Urinary bladder (tissue), 4 donors: ENCODE results near the gene TP53AIP1. TPM values are rescaled to one million over a fixed set of nuclear protein-coding genes. Genes with fewer than 3 reads are reported as not detected.
A peak's percentile ranks its signal among the peaks of the same experiment; 100 is the strongest.

Experiments used
- DNase-seq: peaks from one replicate; pipeline ENCODE4 v3.0.0-alpha.2; 2015; ENCODE audit errors: extremely low spot score
- H3K27ac ChIP-seq: one replicate; pipeline ENCODE4 v1.5.1; 2013; ENCODE audit warnings: low read depth, mild to moderate bottlenecking, moderate library complexity
- H3K36me3 ChIP-seq: one replicate; pipeline ENCODE4 v1.6.1; 2013; ENCODE audit warnings: mild to moderate bottlenecking, moderate library complexity; ENCODE audit not compliant: insufficient read depth
- H3K4me1 ChIP-seq: one replicate; pipeline ENCODE4 v1.6.1; 2013; ENCODE audit warnings: mild to moderate bottlenecking, moderate library complexity; ENCODE audit not compliant: insufficient read depth
- H3K4me3 ChIP-seq: one replicate; pipeline ENCODE4 v1.5.1; 2013; ENCODE audit warnings: low read depth, low read length
- WGBS: extraction: QIAGEN DNeasy Blood & Tissue Kit; methylation state at CpG from one replicate; pipeline ENCODE4 v1.1.7; 2013; 5-methylcytosine and 5-hydroxymethylcytosine counted together
- polyA plus RNA-seq: library from polyadenylated mRNA; stranded (reverse); fragments of 200-250 nt; gene quantifications from one replicate; pipeline ENCODE4 v1.2.3, GENCODE V29; 2013
- total RNA-seq: library from RNA; depleted of rRNA; stranded (reverse); fragments of >200 nt; gene quantifications from one replicate; pipeline ENCODE4 v1.2.3, GENCODE V29; 2014
- donor health status: healthy with polysubstance abuse.
- donor health status: healthy.

The TP53AIP1 gene
- total and polyA plus RNA-seq, 2 donors = 0.11 TPM; not detected in 1

DNA sequence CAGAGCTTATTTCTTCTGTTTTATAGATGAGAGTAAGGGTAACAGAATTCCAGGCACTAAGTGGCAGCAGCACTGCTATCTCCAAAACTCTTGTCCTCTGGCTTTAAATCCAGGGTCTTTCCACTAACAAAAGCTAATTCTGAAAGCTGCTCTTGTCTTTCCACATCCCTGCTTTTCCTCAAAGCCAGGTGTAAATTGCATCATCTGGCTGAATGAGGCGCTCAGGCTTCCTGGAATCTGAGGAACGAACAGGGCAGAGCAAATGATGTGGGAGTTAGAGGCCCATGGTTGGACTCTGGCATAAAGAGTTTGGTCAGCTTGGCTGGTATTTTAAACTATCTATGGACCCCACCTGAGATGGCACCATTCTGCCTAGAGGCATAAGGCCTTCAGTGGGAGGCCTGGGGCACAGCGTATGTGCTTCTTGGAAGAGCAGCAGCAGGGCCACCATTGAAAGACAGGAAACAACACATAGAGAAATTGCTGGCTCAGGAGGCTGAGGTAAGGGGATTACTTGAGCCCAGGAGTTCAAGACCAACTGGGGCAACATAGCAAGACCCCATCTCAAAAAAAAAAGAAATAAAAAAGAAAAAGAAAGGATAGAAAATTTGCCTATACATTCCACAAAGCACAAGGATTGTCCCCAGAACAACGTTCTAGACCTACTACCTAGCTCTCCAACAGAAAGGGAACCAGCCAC is 49.7 kb downstream of the TP53AIP1 start:
- 94% methylated on average over 4 of the region's 4 CpGs for WGBS
- Histone ChIP-seq H3K4me3 (no peak overlapping the region), H3K4me1 (no peaks in the 10 kb centered on the region), H3K36me3 (no peaks in the 10 kb centered on the region), H3K27ac (no peak overlapping the region)
- no peak for DNase-seq

- 70% methylated on average over 6 of the region's 6 CpGs for WGBS
- Histone ChIP-seq H3K4me3 (no peak overlapping the region), H3K4me1 (no peaks in the 10 kb centered on the region), H3K27ac (no peak overlapping the region), H3K36me3 (no peaks in the 10 kb centered on the region)
- DNase-seq = no peak
Measured at GRCh38 chr11:128891913-128892398, 50.7 kb downstream of the TP53AIP1 start.

- H3K27ac ChIP-seq = no peak within 1 kb of the TSS
- DNase-seq = no peak
- no peaks in the 10 kb centered on the region for H3K36me3 ChIP-seq
- peak within 1 kb of the TSS; percentile 40 for H3K4me3 ChIP-seq
- H3K4me1 ChIP-seq = no peaks in the 10 kb centered on the region
- under 1% methylated on average over 85 of the region's 85 CpGs for WGBS
Measured at GRCh38 chr11:128890543-128891368, 51.9 kb downstream of the TP53AIP1 start, which contains the start of gene KCNJ5. TSS of gene KCNJ5 (plus strand) at chr11:128891356. CDS start at chr11:128911274, 19,918 bp downstream.

- no peak for DNase-seq
- no peak overlapping the region for H3K27ac ChIP-seq
- H3K36me3 ChIP-seq = no peaks in the 10 kb centered on the region
- peak overlapping the region; percentile 40 for H3K4me3 ChIP-seq
- H3K4me1 ChIP-seq = no peaks in the 10 kb centered on the region
- 33% methylated on average over 9 of the region's 9 CpGs for WGBS
Measured at GRCh38 chr11:128890216-128890542, 52.5 kb downstream of the TP53AIP1 start.

GRCh38 chr11:128889657-128890213 is 52.9 kb downstream of the TP53AIP1 start:
- Histone ChIP-seq H3K4me3 (no peak overlapping the region), H3K4me1 (no peaks in the 10 kb centered on the region), H3K27ac (no peak overlapping the region), H3K36me3 (no peaks in the 10 kb centered on the region)
- DNase-seq = no peak
- WGBS = 83% methylated on average over 8 of the region's 8 CpGs

GRCh38 chr11:128888034-128888985 is 54.4 kb downstream of the TP53AIP1 start:
- Histone ChIP-seq H3K27ac (no peak overlapping the region), H3K36me3 (no peaks in the 10 kb centered on the region), H3K4me1 (no peaks in the 10 kb centered on the region), H3K4me3 (no peak overlapping the region)
- WGBS = 78% methylated on average over 15 of the region's 15 CpGs
- no peak for DNase-seq

GRCh38 chr11:128886406-128887124 is 56.1 kb downstream of the TP53AIP1 start:
- no peaks in the 10 kb centered on the region for H3K36me3 ChIP-seq
- WGBS = 52% methylated on average over 5 of the region's 5 CpGs
- no peaks in the 10 kb centered on the region for H3K4me1 ChIP-seq
- no peak overlapping the region for H3K27ac ChIP-seq
- no peak overlapping the region for H3K4me3 ChIP-seq
- no peak for DNase-seq

Other genes with a start within 250 kb of the TP53AIP1 start
- gene FLI1, start 248.8 kb downstream of the TP53AIP1 start, total RNA-seq = 18.0 TPM
- 12.4 TPM for gene FLI1, start 248.8 kb downstream of the TP53AIP1 start, polyA plus RNA-seq
- gene KCNJ1, start 75.6 kb downstream of the TP53AIP1 start, total RNA-seq = not detected
- gene KCNJ1, start 75.6 kb downstream of the TP53AIP1 start, polyA plus RNA-seq = 0.09 TPM
- 0.53 TPM for gene KCNJ5, start 51.5 kb downstream of the TP53AIP1 start, total RNA-seq
- gene KCNJ5, start 51.5 kb downstream of the TP53AIP1 start, polyA plus RNA-seq = 0.11 TPM
- 40.0 TPM for gene ARHGAP32, start 249.5 kb upstream of the TP53AIP1 start, total RNA-seq
- gene ARHGAP32, start 249.5 kb upstream of the TP53AIP1 start, polyA plus RNA-seq = 5.1 TPM